Fibroblast of gingiva (primary cell): Measurements from ENCODE around the gene RCL1.
A peak's percentile ranks its signal among the peaks of the same experiment; 100 is the strongest.

Experiments
- DNase-seq: peaks from one replicate; pipeline ENCODE4 v3.0.0-alpha.2; 2011; ENCODE audit warnings: low read depth

The RCL1 gene

GRCh38 chr9:4844056-4844838, 51.5 kb downstream of the RCL1 start:
- no peak for DNase-seq

- no peak for DNase-seq
These were observed 56.6 kb downstream of the RCL1 start for GRCh38 chr9:4849369-4849768.

GRCh38 chr9:4850603-4851310, 58.0 kb downstream of the RCL1 start:
- peak; percentile 12 for DNase-seq

- DNase-seq, result no peak
These were observed 59.7 kb downstream of the RCL1 start for GRCh38 chr9:4852419-4852818.

GRCh38 chr9:4854265-4854590, 61.5 kb downstream of the RCL1 start:
- DNase-seq, result no peak

GRCh38 chr9:4855841-4856240, 63.1 kb downstream of the RCL1 start:
- peak; percentile 49 for DNase-seq

- no peak for DNase-seq
These were observed 64.5 kb downstream of the RCL1 start for GRCh38 chr9:4857163-4857810.

- no peak for DNase-seq
These were observed 66.3 kb downstream of the RCL1 start for GRCh38 chr9:4859035-4859434.

GRCh38 chr9:4860383-4860782, 67.6 kb downstream of the RCL1 start:
- no peak for DNase-seq

GRCh38 chr9:4861145-4861544, 68.4 kb downstream of the RCL1 start:
- DNase-seq, result no peak

GRCh38 chr9:4861736-4862451, 69.2 kb downstream of the RCL1 start:
- DNase-seq, result no peak

- DNase-seq, result peak; percentile 69
These were observed 69.9 kb downstream of the RCL1 start for GRCh38 chr9:4862506-4863250.

- DNase-seq, result no peak
These were observed 71.5 kb downstream of the RCL1 start for GRCh38 chr9:4864234-4864661.

- no peak for DNase-seq
These were observed 72.0 kb downstream of the RCL1 start for GRCh38 chr9:4864698-4865097.

GRCh38 chr9:4865681-4866080, 72.9 kb downstream of the RCL1 start:
- no peak for DNase-seq

- DNase-seq, result no peak
These were observed 73.7 kb downstream of the RCL1 start for GRCh38 chr9:4866239-4866969.

- no peak for DNase-seq
These were observed 80.3 kb downstream of the RCL1 start for GRCh38 chr9:4873066-4873465.

GRCh38 chr9:4875559-4875958, 82.8 kb downstream of the RCL1 start:
- no peak for DNase-seq

GRCh38 chr9:4879115-4879558, 86.4 kb downstream of the RCL1 start:
- DNase-seq, result no peak

GRCh38 chr9:4883326-4883873, 90.7 kb downstream of the RCL1 start:
- no peak for DNase-seq

- peak; percentile 9 for DNase-seq
These were observed 94.0 kb downstream of the RCL1 start for GRCh38 chr9:4886698-4887097.
